Measurements from ENCODE around the gene DPP6. TPM values are rescaled to one million over a fixed set of nuclear protein-coding genes. Genes with fewer than 3 reads are reported as not detected.

DPP6 gene
- polyA plus RNA-seq, 1 of the 3 experiments (the other 2 are of a cell fraction), result not detected

DNA sequence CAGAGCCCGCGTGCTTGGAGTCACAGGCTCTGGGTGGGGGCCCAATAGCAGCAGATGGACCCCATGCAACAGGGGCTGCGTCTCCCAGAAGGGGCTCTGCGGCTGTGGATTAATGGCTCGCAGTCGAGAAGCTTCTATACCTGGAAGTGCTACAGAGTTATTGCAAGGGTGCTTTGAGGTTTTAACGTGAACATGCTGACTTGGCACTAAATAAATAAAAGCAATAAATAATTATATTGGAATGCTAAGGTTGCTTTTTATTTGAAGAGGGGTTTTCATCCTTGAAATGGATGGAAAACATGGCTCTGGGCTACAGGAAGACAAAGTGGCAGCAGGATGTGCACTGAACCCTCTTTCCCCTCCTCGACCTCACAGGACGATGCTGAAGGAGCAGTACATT lies 828.3 kb downstream of the DPP6 start (continued):
- TF ChIP-seq, protein P1, sequence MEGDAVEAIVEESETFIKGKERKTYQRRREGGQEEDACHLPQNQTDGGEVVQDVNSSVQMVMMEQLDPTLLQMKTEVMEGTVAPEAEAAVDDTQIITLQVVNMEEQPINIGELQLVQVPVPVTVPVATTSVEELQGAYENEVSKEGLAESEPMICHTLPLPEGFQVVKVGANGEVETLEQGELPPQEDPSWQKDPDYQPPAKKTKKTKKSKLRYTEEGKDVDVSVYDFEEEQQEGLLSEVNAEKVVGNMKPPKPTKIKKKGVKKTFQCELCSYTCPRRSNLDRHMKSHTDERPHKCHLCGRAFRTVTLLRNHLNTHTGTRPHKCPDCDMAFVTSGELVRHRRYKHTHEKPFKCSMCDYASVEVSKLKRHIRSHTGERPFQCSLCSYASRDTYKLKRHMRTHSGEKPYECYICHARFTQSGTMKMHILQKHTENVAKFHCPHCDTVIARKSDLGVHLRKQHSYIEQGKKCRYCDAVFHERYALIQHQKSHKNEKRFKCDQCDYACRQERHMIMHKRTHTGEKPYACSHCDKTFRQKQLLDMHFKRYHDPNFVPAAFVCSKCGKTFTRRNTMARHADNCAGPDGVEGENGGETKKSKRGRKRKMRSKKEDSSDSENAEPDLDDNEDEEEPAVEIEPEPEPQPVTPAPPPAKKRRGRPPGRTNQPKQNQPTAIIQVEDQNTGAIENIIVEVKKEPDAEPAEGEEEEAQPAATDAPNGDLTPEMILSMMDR (IDR thresholded peaks at IDR 0.05), result no peak
- TF ChIP-seq, protein P2, sequence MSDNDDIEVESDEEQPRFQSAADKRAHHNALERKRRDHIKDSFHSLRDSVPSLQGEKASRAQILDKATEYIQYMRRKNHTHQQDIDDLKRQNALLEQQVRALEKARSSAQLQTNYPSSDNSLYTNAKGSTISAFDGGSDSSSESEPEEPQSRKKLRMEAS (IDR thresholded peaks at IDR 0.05; ENCODE audit: low read depth), result no peak
- no peak for TF ChIP-seq SMC3 (IDR thresholded peaks at IDR 0.05; ENCODE audit: low read depth, low read length)
- no peak for TF ChIP-seq FOXJ3 (CRISPR knock-in tag; IDR thresholded peaks at IDR 0.05)

DNA sequence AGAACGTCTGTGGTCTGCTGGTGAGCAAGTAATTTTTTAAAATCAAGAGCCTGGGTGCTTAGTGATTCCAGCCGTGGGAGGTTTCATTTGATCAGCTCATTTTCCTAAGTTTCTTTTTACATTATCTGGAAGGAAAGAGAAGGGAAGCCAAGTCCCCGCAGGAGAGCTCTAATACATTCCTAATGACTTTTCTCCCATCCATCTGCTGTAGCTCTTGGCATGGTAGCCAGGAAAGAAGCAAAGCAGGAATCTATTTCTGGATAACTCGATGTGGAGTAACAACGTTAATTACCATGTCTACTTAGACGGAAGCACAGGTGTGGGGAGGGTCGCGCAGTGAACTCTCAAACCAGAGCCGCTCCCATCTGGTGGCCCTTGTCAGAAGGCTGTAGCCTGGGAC lies 828.8 kb downstream of the DPP6 start:
- Histone ChIP-seq H3K9ac (no peak overlapping the region), H3K4me2 (no peak overlapping the region), H4K20me1 (ENCODE audit: insufficient read depth) (no peaks in the 10 kb centered on the region), H3K36me3 (replicated peaks in 1 of 2; ENCODE audit: control insufficient read depth in 1 of 2, insufficient read depth in 2 of 2, low read length in 1 of 2) (no peaks in the 10 kb centered on the region), H3K79me2 (ENCODE audit: insufficient read depth) (no peaks in the 10 kb centered on the region), H3K27me3 (ENCODE audit: insufficient read depth) (no peaks in the 10 kb centered on the region), H3K9me3 (0 out of 2 replicates have a peak, but pooled peaks cover 8% of the 10 kb centered on the region), H3F3A (replicated peaks; ENCODE audit: insufficient read depth) (peaks cover 15% of the 10 kb centered on the region), H3K27ac (ENCODE audit: low read depth in 2 of 2, low read length in 1 of 2) (no peak overlapping the region), H2AFZ (ENCODE audit: low read depth) (no peak overlapping the region), H3K4me1 (ENCODE audit: control insufficient read depth in 1 of 2, insufficient read depth in 2 of 2, low read depth in 1 of 2, low read length in 1 of 2) (no peaks in the 10 kb centered on the region), H3K9me2 (no peaks in the 10 kb centered on the region), H3K4me3 (ENCODE audit: low read depth in 2 of 2, low read length in 1 of 2) (no peak overlapping the region)
- no peak for DNase-seq
- CTCF ChIA-PET, result interaction anchor here (0.6 to 1.8 kb wide), 4 partner anchors 10 to 363 kb away, joined by 3 to 7 read pairs (median 4); no protein-coding TSS in a partner anchor
- POLR2A ChIA-PET, result no interaction called here
- WGBS (ENCODE audit: low lambda C conversion rate), result 67% methylated on average over 9 of the region's 9 CpGs
- TF ChIP-seq POLR2AphosphoS5 (IDR thresholded peaks at IDR 0.05; ENCODE audit: low read depth, low read length) (no peak), MXI1 (IDR thresholded peaks at IDR 0.05; ENCODE audit: low read depth, low read length) (no peak), RAD21 (IDR thresholded peaks at IDR 0.05; ENCODE audit: low read length) (no peak)
- TF ChIP-seq, protein P3, sequence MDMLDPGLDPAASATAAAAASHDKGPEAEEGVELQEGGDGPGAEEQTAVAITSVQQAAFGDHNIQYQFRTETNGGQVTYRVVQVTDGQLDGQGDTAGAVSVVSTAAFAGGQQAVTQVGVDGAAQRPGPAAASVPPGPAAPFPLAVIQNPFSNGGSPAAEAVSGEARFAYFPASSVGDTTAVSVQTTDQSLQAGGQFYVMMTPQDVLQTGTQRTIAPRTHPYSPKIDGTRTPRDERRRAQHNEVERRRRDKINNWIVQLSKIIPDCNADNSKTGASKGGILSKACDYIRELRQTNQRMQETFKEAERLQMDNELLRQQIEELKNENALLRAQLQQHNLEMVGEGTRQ (IDR thresholded peaks at IDR 0.05; ENCODE audit: borderline replicate concordance, low read depth, low read length), result no peak

DNA sequence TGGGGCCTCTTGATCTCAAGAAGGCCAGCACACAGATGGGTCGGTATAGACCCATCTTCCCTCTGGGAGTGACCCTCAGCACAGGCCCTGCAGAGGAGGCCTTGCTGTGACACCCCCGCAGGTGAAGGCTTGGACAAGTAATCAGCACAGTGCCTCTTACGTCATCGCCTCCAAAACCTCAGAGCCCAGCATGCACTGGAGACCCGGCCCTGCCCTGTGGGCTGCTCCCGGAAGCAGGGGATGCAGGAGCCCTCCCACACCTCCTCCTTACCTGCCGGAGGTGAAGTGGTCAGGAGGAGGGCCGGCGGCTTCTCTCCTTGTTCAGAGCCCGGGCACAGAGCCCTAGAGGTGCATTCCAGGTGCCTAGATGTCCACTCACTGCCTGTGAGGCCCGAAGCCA lies 829.3 kb downstream of the DPP6 start:
- no peak for DNase-seq
- H3K4me3 ChIP-seq (ENCODE audit: low read depth in 2 of 2, low read length in 1 of 2), result no peak overlapping the region
- WGBS (ENCODE audit: low lambda C conversion rate), result 46% methylated on average over 9 of the region's 11 CpGs
- ChIA-PET CTCF (interaction anchor here (0.6 to 1.8 kb wide), 3 partner anchors 22 to 364 kb away, joined by 3 to 7 read pairs (median 3); no protein-coding TSS in a partner anchor), POLR2A (no interaction called here)
- no peaks in the 10 kb centered on the region for H3K9me2 ChIP-seq
- no peak overlapping the region for H3K27ac ChIP-seq (ENCODE audit: low read depth in 2 of 2, low read length in 1 of 2)
- H3F3A ChIP-seq (replicated peaks; ENCODE audit: insufficient read depth), result peaks cover 15% of the 10 kb centered on the region
- H3K36me3 ChIP-seq (replicated peaks in 1 of 2; ENCODE audit: control insufficient read depth in 1 of 2, insufficient read depth in 2 of 2, low read length in 1 of 2), result no peaks in the 10 kb centered on the region
- H3K27me3 ChIP-seq (ENCODE audit: insufficient read depth), result no peaks in the 10 kb centered on the region
- H3K4me1 ChIP-seq (ENCODE audit: control insufficient read depth in 1 of 2, insufficient read depth in 2 of 2, low read depth in 1 of 2, low read length in 1 of 2), result no peaks in the 10 kb centered on the region
- TF ChIP-seq, protein P4, sequence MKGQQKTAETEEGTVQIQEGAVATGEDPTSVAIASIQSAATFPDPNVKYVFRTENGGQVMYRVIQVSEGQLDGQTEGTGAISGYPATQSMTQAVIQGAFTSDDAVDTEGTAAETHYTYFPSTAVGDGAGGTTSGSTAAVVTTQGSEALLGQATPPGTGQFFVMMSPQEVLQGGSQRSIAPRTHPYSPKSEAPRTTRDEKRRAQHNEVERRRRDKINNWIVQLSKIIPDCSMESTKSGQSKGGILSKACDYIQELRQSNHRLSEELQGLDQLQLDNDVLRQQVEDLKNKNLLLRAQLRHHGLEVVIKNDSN (IDR thresholded peaks at IDR 0.05; ENCODE audit: borderline replicate concordance, low read depth), result no peak
- TF ChIP-seq JUND (IDR thresholded peaks at IDR 0.05), result no peak
- H3K9ac ChIP-seq, result no peak overlapping the region
- no peak overlapping the region for H3K4me2 ChIP-seq
- H4K20me1 ChIP-seq (ENCODE audit: insufficient read depth), result no peaks in the 10 kb centered on the region
- H3K79me2 ChIP-seq (ENCODE audit: insufficient read depth), result no peaks in the 10 kb centered on the region
- H2AFZ ChIP-seq (ENCODE audit: low read depth), result no peak overlapping the region
- H3K9me3 ChIP-seq, result 0 out of 2 replicates have a peak, but pooled peaks cover 8% of the 10 kb centered on the region
